ENCODE data around the gene REEP3. TPM values are rescaled to one million over a fixed set of nuclear protein-coding genes. Genes with fewer than 3 reads are reported as not detected.

The REEP3 gene
- total RNA-seq, 2 experiments from 2014 or later = 13.6 to 15.1 TPM

DNA sequence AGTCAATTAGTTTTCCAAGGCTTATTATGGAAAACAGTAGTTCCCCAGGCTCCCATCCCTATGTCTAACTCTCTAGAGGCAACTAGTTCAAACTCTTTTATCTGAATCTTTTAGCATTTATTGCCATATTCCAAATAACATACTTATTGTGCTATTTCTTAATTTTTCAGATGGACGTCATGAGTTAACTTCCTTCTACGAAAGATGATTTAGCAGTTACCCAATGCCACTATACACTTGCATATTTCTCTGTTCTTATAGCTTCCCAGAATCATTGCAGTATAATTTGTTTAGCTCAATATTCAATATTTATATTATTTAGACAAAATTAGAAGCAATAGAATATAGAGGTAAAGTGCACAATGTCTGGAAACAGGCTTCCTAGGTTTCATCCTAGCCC lies 52.8 kb downstream of the REEP3 start:
- TF ChIP-seq, protein P1, sequence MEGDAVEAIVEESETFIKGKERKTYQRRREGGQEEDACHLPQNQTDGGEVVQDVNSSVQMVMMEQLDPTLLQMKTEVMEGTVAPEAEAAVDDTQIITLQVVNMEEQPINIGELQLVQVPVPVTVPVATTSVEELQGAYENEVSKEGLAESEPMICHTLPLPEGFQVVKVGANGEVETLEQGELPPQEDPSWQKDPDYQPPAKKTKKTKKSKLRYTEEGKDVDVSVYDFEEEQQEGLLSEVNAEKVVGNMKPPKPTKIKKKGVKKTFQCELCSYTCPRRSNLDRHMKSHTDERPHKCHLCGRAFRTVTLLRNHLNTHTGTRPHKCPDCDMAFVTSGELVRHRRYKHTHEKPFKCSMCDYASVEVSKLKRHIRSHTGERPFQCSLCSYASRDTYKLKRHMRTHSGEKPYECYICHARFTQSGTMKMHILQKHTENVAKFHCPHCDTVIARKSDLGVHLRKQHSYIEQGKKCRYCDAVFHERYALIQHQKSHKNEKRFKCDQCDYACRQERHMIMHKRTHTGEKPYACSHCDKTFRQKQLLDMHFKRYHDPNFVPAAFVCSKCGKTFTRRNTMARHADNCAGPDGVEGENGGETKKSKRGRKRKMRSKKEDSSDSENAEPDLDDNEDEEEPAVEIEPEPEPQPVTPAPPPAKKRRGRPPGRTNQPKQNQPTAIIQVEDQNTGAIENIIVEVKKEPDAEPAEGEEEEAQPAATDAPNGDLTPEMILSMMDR (IDR thresholded peaks at IDR 0.05) = no peak
- POLR2A ChIA-PET = no interaction called here
- H3K27ac Mint-ChIP-seq = no peak overlapping the region

DNA sequence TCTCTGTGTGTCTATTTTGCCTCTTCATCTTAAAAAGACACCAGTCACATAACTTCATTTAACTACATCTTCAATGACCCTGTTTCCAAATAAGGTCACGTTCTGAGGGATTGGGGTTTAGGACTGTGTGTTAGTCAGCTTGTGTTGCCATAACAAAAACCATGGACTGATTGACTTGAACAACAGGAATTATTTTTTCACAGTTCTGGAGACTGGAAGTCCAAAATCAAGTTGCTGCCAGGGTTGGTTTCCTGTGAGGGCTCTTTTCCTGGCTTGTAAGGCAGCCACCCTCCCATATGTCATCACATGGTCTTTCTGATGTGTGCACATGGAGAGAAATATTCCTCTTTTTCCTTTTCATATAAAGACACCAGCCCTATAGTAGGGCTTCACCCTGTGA lies 55.3 kb downstream of the REEP3 start:
- H3K27me3 Mint-ChIP-seq = no peaks in the 10 kb centered on the region
- TF ChIP-seq, protein P1 (IDR thresholded peaks at IDR 0.05) = no peak
- ChIA-PET CTCF (no interaction called here), POLR2A (no interaction called here)
- ATAC-seq (no peak), DNase-seq (no peak)
- H3K4me1 Mint-ChIP-seq (ENCODE audit: low read depth) = peaks cover 9% of the 10 kb centered on the region
- no peak overlapping the region for H3K4me3 Mint-ChIP-seq
- H3K36me3 Mint-ChIP-seq (ENCODE audit: low read depth) = peaks cover 15% of the 10 kb centered on the region
- H3K27ac Mint-ChIP-seq = no peak overlapping the region
- intact Hi-C loops (cut with micrococcal nuclease) = no loop called here
- H3K9me3 Mint-ChIP-seq = no peaks in the 10 kb centered on the region

More for the DNA sequence above, 52.8 kb downstream of the REEP3 start:
- no peaks in the 10 kb centered on the region for H3K27me3 Mint-ChIP-seq
- intact Hi-C loops (cut with micrococcal nuclease) = no loop called here
- CTCF ChIA-PET = interaction anchor here (0.7 to 0.9 kb wide), 2 partner anchors 97 to 146 kb away, joined by 3 read pairs; no protein-coding TSS in a partner anchor
- ATAC-seq (no peak), DNase-seq (no peak)
- no peaks in the 10 kb centered on the region for H3K9me3 Mint-ChIP-seq
- peaks cover 15% of the 10 kb centered on the region for H3K36me3 Mint-ChIP-seq (ENCODE audit: low read depth)
- no peak overlapping the region for H3K4me3 Mint-ChIP-seq
- H3K4me1 Mint-ChIP-seq (ENCODE audit: low read depth) = peaks cover 9% of the 10 kb centered on the region

DNA sequence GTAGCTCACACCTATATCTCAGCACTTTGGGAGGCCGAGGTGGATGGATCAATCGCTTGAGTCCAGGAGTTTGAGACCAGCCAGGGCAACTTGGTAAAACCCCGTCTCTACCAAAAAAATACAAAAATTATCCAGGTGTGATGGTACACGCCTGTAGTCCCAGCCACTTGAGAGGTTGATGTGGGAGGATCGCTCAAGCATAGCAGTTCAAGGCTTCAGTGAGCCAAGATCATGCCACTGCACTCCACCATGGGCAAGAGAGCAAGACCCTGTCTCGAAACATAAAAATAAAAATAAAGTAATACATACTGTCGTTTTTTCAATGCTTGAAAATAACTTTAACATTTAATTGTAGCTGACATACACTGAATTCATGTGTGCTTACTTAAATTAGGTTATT lies 57.3 kb downstream of the REEP3 start:
- TF ChIP-seq, protein P1 (IDR thresholded peaks at IDR 0.05) = no peak
- DNase-seq (no peak), ATAC-seq (no peak)
- Mint-ChIP-seq H3K27me3 (no peaks in the 10 kb centered on the region), H3K4me1 (ENCODE audit: low read depth) (peaks cover 3% of the 10 kb centered on the region), H3K9me3 (no peaks in the 10 kb centered on the region), H3K36me3 (ENCODE audit: low read depth) (peaks cover 15% of the 10 kb centered on the region), H3K27ac (no peak overlapping the region), H3K4me3 (no peak overlapping the region)
- POLR2A ChIA-PET = interaction anchor here (0.7 kb wide), 1 partner anchor 200 kb away, joined by 3 read pairs; no protein-coding TSS in a partner anchor
- intact Hi-C loops (cut with micrococcal nuclease) = no loop called here
- CTCF ChIA-PET = interaction anchor here (1.5 kb wide), 1 partner anchor 142 kb away, joined by 5 read pairs; no protein-coding TSS in a partner anchor

DNA sequence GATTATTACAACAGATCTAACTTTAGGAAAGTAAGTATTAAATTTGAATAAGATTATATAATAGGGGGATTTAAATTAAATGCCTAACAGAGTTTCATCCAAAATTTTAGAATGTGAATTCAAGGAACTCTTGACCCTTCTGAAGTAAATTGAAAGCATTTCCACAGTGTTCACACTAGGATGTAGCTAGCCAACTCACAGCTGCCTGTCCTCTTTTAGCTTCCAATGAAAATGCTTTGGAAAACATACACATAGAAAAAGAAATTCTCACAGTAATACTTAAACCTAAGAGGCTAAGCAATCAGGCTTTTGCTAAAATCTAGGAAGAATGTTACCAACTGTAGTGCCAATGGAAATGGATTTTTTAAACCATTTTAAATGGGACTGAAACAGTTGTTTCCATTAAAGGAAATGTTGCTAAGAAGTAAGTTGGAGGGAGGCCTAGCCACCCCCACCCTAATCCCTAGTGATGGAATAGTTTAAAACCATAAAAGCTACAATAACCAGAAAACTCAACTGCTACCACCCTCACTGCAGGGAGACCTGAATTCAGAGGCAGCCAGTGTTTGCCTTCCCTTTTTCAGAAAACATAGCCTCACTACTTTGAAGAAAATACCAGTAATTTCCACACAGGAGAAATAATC lies 58.3 kb downstream of the REEP3 start:
- H3K36me3 Mint-ChIP-seq (ENCODE audit: low read depth) = peaks cover 15% of the 10 kb centered on the region
- no peak overlapping the region for H3K27ac Mint-ChIP-seq
- H3K4me3 Mint-ChIP-seq = no peak overlapping the region

DNA sequence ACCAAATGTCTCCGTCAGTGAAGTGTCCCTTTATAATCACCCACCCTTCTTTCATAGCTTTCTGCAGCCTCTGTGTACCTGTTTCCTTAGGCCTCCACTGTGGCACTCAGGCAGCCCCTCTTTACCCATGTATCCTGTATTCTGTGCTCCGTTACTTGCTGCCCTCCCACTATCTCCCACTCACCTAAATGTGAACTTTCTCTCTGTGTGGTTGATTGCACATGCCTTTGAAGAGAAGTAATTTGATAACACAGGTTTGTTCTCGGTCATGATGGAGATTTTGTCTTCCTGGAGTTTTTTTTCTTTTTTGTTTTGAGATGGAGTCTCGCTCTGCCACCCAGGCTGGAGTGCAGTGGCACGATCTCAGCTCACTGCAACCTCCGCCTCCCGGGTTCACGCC lies 61.5 kb downstream of the REEP3 start:
- no peaks in the 10 kb centered on the region for H3K36me3 Mint-ChIP-seq (ENCODE audit: low read depth)
- no peaks in the 10 kb centered on the region for H3K4me1 Mint-ChIP-seq (ENCODE audit: low read depth)
- DNase-seq = no peak
- H3K9me3 Mint-ChIP-seq = no peaks in the 10 kb centered on the region
- no peaks in the 10 kb centered on the region for H3K27me3 Mint-ChIP-seq
- no peak overlapping the region for H3K4me3 Mint-ChIP-seq
- H3K27ac Mint-ChIP-seq = no peak overlapping the region
- TF ChIP-seq, protein P1 (IDR thresholded peaks at IDR 0.05) = no peak
- ChIA-PET POLR2A (interaction anchor here (0.7 kb wide), 1 partner anchor 401 kb away, joined by 3 read pairs; no protein-coding TSS in a partner anchor), CTCF (no interaction called here)
- intact Hi-C loops (cut with micrococcal nuclease) = no loop called here
- no peak for ATAC-seq

More for the DNA sequence above, 58.3 kb downstream of the REEP3 start:
- TF ChIP-seq, protein P1 (IDR thresholded peaks at IDR 0.05) = no peak
- no peak for ATAC-seq
- no peak for DNase-seq
- ChIA-PET CTCF (interaction anchor here (1.5 kb wide), 1 partner anchor 141 kb away, joined by 5 read pairs; no protein-coding TSS in a partner anchor), POLR2A (no interaction called here)
- intact Hi-C loops (cut with micrococcal nuclease) = no loop called here
- H3K4me1 Mint-ChIP-seq (ENCODE audit: low read depth) = no peaks in the 10 kb centered on the region
- H3K27me3 Mint-ChIP-seq = no peaks in the 10 kb centered on the region
- no peaks in the 10 kb centered on the region for H3K9me3 Mint-ChIP-seq

Measured in activated CD8-positive, alpha-beta T cell treated with anti-CD3 and anti-CD28 coated beads for 36 hours (primary cell).